Gastrocnemius medialis (tissue), 4 donors: ENCODE measurements around the gene PDE10A. TPM values are rescaled to one million over a fixed set of nuclear protein-coding genes. Genes with fewer than 3 reads are reported as not detected.

Experiments used
- ATAC-seq, 2 donors: fragments of 150-250 bp; one replicate each; pipeline ENCODE4 v1.9.1; 2016
- DNase-seq, 2 donors: peaks; one replicate each; pipeline ENCODE4 v3.0.0-alpha.2; 2019
- H3K27ac ChIP-seq, 4 donors: fragments of 200-600 bp; sonication (generic); 1 replicate in 1 of 4; 2 replicates in 3 of 4; pipeline ENCODE4 v1.5.1; 2016 to 2018; ENCODE audit warnings: mild to moderate bottlenecking in 2 of 4, moderate library complexity in 1 of 4
- H3K27me3 ChIP-seq, 3 donors: fragments of 200-600 bp; sonication (generic) in 2 of 3; 1 replicate in 1 of 3; 2 replicates in 2 of 3; pipeline versions ENCODE4 v1.5.1 to v1.6.0; 2016 to 2019; ENCODE audit warnings: mild to moderate bottlenecking in 1 of 3, moderate library complexity in 1 of 3
- H3K36me3 ChIP-seq, 2 donors: fragments of 200-600 bp; sonication (generic) in 1 of 2; one replicate each; pipeline ENCODE4 v1.5.1; 2017 to 2018
- H3K4me1 ChIP-seq, 2 donors: fragments of 200-600 bp; sonication (generic) in 1 of 2; one replicate each; pipeline ENCODE4 v1.5.1; 2016 to 2017; ENCODE audit warnings: mild to moderate bottlenecking in 2 of 2
- H3K4me3 ChIP-seq, 4 donors: fragments of 200-600 bp; sonication (generic) in 3 of 4; 1 replicate in 1 of 4; 2 replicates in 3 of 4; pipeline ENCODE4 v1.5.1; 2016 to 2019; ENCODE audit warnings: mild to moderate bottlenecking in 2 of 4
- H3K9me3 ChIP-seq, 3 donors: fragments of 200-600 bp; sonication (generic) in 2 of 3; 1 replicate in 1 of 3; 2 replicates in 2 of 3; pipeline ENCODE4 v1.5.1; 2016 to 2019
- CTCF ChIP-seq, 5 experiments: fragments of 450-650 bp in 3 of 5; fragments of 200-600 bp in 2 of 5; sonication (generic) in 2 of 5; IDR thresholded peaks in 4 of 5; conservative IDR thresholded peaks in 1 of 5; 1 replicate in 4 of 5; 2 replicates in 1 of 5; pipeline ENCODE4 v1.5.1; 2016 to 2019; ENCODE audit warnings: antibody characterized with exemption in 5 of 5, mild to moderate bottlenecking in 3 of 5, moderate library complexity in 3 of 5
- POLR2A ChIP-seq, 2 donors: fragments of 450-650 bp; IDR thresholded peaks; one replicate each; pipeline ENCODE4 v1.6.1; 2017; ENCODE audit warnings: antibody characterized with exemption in 2 of 2, mild to moderate bottlenecking in 2 of 2, moderate library complexity in 2 of 2
- in situ Hi-C, 4 donors: fragments of 200-750 bp; cut with MboI; loops; one replicate each; pipeline versions ENCODE4 v1.15.0 to v1.8.0; 2017; ENCODE audit warnings: low sequenced_read_pairs in 4 of 4
- intact Hi-C: fragments of 100-400 bp; cut with DNase I; formaldehyde crosslinking; loops from one replicate; pipeline ENCODE4 v1.15.1; 2023; ENCODE audit warnings: low total_unique reads
- total RNA-seq, 4 donors: library from RNA; depleted of rRNA; stranded (reverse); fragments of >200 nt; gene quantifications; one replicate each; pipeline versions ENCODE4 v1.1.0 to v1.2.3, GENCODE V29; 2016

The PDE10A gene
- total RNA-seq, 4 donors from 2014 or later: 0.24 to 1.5 (median 1.2) TPM

GRCh38 chr6:165536911-165537310 is 126.1 kb downstream of the PDE10A start:
- no peak for DNase-seq
- H3K9me3 ChIP-seq: no peaks in the 10 kb centered on the region
- no peaks in the 10 kb centered on the region for H3K36me3 ChIP-seq
- in situ Hi-C loops (no loop called here), intact Hi-C loops (no loop called here)
- TF ChIP-seq POLR2A (IDR thresholded peaks at IDR 0.05) (no peak), CTCF (IDR thresholded peaks at IDR 0.05 in 4 of 5, conservative IDR thresholded peaks at IDR 0.05 in 1 of 5) (no peak)
- H3K27ac ChIP-seq: no peak overlapping the region
- no peaks in the 10 kb centered on the region for H3K27me3 ChIP-seq
- no peak for ATAC-seq
- no peaks in the 10 kb centered on the region for H3K4me1 ChIP-seq
- H3K4me3 ChIP-seq: no peak overlapping the region

DNA sequence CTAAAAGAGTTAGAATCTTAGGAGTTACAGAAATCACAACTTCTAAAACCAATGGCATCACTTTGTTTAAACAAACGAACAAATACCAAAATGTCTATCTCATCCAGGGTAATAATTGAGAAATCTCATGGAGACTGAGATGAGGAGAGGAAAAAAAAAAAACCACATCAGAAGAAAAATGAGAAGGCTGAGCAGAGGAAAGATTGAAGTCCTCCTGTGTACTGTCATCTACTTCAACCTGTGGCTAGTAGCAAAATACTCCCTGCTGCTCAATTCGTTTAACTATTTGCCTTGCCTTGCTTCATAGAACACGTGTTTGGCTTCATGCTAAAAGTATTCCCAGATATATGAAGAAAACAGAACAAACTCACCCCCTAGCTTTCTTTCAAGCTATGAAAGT is 143.7 kb downstream of the PDE10A start:
- Histone ChIP-seq H3K9me3 (no peaks in the 10 kb centered on the region), H3K36me3 (no peaks in the 10 kb centered on the region), H3K4me1 (no peaks in the 10 kb centered on the region), H3K4me3 (no peak overlapping the region), H3K27me3 (no peaks in the 10 kb centered on the region), H3K27ac (no peak overlapping the region)
- intact Hi-C loops (no loop called here), in situ Hi-C loops (no loop called here)
- DNase-seq (no peak), ATAC-seq (no peak)
- TF ChIP-seq POLR2A (IDR thresholded peaks at IDR 0.05) (no peak), CTCF (IDR thresholded peaks at IDR 0.05 in 4 of 5, conservative IDR thresholded peaks at IDR 0.05 in 1 of 5) (no peak)

DNA sequence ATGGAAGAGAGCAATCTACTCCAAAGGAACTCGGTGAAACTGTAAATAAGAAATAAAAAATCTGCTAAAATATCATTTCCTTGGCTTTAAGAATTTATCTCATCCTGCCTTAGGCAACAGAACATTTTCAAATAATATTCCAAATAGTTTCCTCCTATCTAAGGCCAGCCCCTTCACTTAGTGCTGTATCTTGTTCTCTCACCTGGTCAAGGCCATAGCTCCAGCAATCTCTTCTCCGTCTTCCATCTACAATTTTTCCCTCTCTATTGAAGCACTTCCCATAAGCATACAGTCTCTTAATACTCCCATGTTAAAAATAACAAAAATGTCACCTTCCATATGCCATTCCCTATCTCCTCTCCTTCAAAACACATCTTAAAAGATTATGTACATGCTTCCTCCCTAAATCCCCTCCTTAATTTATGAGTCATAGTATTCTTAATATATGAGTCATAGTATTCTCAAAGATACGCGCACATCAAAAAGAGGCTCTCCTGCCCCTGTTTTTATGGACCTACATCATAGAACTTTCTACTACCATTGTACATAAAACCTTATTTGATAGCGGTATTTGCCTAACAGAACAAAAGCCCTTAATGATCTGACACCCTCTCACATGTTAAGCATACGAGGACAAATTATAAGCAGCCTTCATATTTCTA is 146.9 kb downstream of the PDE10A start:
- Histone ChIP-seq H3K36me3 (no peaks in the 10 kb centered on the region), H3K9me3 (no peaks in the 10 kb centered on the region), H3K27ac (no peak overlapping the region), H3K4me1 (no peaks in the 10 kb centered on the region), H3K4me3 (no peak overlapping the region), H3K27me3 (no peaks in the 10 kb centered on the region)
- in situ Hi-C loops (no loop called here), intact Hi-C loops (no loop called here)
- no peak for TF ChIP-seq POLR2A (IDR thresholded peaks at IDR 0.05)
- no peak for TF ChIP-seq CTCF (IDR thresholded peaks at IDR 0.05 in 4 of 5, conservative IDR thresholded peaks at IDR 0.05 in 1 of 5)
- no peak for ATAC-seq
- no peak for DNase-seq

DNA sequence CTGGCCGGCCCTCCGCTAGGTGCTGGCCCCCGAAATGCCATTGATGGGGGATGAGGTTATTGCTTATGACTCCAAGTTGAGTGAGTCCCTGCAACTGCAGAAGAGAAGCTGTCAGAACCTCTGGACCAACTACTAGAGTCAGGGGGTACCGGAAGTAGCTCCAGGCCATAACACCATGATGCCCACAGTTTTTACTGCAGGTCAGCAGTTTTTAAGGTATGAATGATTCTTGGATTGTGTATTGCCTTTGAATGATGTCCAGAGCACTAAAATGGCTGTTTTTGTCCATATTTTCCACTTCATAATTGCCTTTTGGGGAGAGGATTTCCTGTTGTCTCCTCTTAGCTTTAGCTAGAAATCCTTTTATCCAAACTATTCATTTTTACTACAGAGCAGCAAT is 148.4 kb downstream of the PDE10A start:
- DNase-seq (no peak), ATAC-seq (no peak)
- Histone ChIP-seq H3K9me3 (no peaks in the 10 kb centered on the region), H3K4me3 (no peak overlapping the region), H3K36me3 (no peaks in the 10 kb centered on the region), H3K27me3 (no peaks in the 10 kb centered on the region), H3K4me1 (no peaks in the 10 kb centered on the region), H3K27ac (no peak overlapping the region)
- in situ Hi-C loops: no loop called here
- TF ChIP-seq POLR2A (IDR thresholded peaks at IDR 0.05): no peak
- no peak for TF ChIP-seq CTCF (IDR thresholded peaks at IDR 0.05 in 4 of 5, conservative IDR thresholded peaks at IDR 0.05 in 1 of 5)
- intact Hi-C loops: no loop called here

- ATAC-seq: no peak
Measured at GRCh38 chr6:165511807-165512206, 151.2 kb downstream of the PDE10A start.

More at GRCh38 chr6:165511807-165512206, 151.2 kb downstream of the PDE10A start:
- H3K36me3 ChIP-seq: no peaks in the 10 kb centered on the region
- H3K27ac ChIP-seq: no peak overlapping the region
- H3K27me3 ChIP-seq: no peaks in the 10 kb centered on the region
- intact Hi-C loops: no loop called here
- no peaks in the 10 kb centered on the region for H3K4me1 ChIP-seq
- in situ Hi-C loops: no loop called here
- DNase-seq: no peak
- no peaks in the 10 kb centered on the region for H3K9me3 ChIP-seq
- H3K4me3 ChIP-seq: no peak overlapping the region
- TF ChIP-seq POLR2A (IDR thresholded peaks at IDR 0.05) (no peak), CTCF (IDR thresholded peaks at IDR 0.05 in 4 of 5, conservative IDR thresholded peaks at IDR 0.05 in 1 of 5) (no peak)
